GM18873 (cell line): ENCODE data around the gene SCGB1D1.

Source experiments
- ATAC-seq: cut with Tn5 transposase; IDR thresholded peaks from one replicate; pipeline ENCODE4 v1.9.1; 2021; ENCODE audit warnings: mild to moderate bottlenecking, moderate library complexity, moderate number of reproducible peaks; ENCODE audit not compliant: unreplicated experiment, low FRiP score

SCGB1D1 gene, protein sequence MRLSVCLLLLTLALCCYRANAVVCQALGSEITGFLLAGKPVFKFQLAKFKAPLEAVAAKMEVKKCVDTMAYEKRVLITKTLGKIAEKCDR

DNA sequence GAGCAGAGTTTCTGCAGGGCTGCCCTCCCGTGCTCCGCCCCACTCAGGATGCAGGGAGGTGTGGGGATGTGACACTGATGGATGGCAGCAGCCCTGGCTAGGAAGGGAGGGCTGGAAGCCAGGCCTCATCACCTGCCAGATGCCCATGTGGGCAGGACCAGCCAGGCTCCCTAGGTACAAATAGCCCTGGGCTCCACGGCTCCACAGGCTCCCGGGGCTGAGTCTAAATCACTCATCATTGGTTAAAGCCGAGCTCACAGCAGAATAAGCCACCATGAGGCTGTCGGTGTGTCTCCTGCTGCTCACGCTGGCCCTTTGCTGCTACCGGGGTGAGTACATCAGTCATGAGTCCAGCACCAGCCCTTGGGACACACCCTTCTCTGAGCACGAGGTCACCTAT lies at the start of gene SCGB1D1:
Gene SCGB1D1 (plus strand): TSS at position 206 of the 400 bp plus-strand sequence. CDS start 69 bp downstream, at position 275.
- no peak for ATAC-seq

DNA sequence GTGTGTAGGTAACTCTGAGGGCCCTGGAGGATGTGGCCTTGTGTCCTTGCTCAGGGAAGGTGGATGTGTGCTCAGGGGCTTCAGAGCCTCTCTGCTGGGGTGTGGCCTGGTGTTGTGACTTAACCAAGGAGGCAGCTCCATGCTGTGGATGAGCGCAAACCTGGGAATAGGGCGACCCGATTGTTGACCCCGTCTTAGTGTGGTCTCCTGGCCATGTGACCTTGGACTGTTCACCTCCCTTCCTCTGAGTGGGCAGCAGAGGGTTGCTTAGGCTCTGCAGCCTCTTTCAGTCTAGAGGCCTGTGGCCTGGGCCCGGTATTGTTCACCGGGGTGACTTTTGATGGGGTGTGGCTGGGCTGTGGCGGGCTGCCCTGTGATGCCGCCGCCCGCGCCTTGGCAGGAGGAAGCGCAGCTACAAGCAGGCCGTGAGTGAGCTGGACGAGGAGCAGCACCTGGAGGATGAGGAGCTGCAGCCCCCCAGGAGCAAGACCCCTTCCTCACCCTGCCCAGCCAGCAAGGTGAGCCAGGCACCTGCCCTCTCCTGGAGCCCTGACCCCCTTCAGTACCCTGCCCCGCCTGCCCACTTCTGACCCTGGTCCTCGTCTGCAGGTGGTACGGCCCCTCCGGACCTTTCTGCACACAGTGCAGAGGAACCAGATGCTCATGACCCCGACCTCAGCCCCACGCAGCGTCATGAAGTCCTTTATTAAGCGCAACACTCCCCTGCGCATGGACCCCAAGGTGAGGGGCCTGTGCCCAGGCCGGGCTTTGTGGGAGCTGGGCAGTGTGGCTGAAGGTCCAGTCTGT lies 49.5 kb upstream of the SCGB1D1 start:
- ATAC-seq = no peak

DNA sequence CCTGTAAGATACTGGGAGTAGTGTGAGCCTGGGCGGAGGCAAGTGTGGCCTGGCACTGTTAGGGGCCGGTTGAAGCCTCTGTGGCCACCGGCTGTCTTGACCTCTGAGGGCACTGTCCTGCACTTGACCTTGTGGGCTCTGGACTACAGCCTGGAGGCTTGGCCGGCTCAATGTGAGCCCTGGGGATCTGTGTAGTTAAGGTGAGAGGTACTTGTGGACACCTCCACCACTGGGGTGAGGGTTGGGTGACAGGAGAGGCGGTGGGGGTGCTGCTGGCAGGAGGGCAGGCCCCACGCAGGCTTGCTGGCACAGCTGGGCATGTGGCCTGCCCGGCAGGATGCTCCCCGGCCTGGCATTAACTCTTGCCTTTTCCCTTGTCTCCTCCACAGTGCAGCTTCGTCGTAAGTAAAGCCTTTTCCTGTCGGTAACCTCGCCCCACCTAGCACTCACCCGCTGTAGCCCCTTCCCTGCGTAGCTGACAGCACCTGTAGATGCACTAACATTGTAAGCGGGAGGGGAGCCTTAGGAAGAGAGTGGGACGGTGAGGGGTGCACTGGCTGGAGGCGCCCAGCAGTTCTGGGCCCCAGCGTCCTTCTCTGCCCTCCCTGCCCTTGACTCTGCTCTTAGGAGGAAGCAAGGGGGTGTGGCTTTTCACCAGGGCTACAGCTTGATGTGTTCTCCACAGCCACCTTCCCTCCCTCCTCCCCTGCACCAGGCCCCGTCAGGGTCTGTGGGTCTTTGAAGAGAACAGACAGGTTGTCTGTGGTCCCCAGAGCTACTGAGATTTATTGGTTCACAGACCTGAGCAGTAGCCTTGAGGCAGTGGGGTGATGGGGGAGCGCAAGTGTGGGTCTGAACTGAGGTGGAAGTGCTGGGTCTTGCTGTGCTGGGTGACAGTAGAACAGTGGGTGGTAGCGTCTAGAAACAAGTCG lies 48.6 kb upstream of the SCGB1D1 start:
- ATAC-seq = no peak

DNA sequence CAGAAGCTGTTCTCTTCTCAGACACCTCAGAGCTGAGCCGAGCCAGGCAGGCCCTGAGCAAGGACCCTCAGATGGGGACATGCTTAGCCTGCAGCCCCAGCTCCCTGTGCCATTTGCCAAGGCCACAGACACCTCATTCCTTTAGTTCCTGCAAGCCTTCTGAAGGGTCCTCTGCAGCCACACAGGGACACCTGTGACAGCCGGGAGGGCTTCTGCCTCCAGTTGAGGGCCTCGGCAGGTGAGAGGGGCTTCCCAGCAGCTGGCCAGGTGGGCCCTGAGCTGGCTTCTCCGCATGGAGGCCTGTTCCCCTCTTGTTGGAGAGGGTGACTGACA lies 48.0 kb upstream of the SCGB1D1 start:
- no peak for ATAC-seq

DNA sequence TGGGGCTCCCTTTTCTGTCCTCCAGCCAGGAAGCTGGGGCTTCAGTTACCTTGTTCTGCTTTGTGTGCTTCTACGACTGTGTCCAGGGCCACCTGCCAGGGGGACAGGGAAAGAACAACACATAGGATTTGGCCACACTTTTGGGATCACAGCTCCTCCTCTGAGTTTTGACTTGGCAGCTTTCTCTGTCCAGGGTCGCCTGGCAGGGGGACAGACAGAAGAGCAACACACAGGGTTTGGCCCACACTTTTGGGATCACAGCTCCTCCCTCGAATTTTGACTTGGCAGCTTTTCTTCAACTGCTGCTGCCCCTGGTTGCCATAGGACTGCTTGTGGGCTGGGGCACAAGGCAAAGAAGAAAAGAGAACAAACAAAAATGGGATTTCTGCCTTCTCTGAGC lies 47.1 kb upstream of the SCGB1D1 start:
- no peak for ATAC-seq

DNA sequence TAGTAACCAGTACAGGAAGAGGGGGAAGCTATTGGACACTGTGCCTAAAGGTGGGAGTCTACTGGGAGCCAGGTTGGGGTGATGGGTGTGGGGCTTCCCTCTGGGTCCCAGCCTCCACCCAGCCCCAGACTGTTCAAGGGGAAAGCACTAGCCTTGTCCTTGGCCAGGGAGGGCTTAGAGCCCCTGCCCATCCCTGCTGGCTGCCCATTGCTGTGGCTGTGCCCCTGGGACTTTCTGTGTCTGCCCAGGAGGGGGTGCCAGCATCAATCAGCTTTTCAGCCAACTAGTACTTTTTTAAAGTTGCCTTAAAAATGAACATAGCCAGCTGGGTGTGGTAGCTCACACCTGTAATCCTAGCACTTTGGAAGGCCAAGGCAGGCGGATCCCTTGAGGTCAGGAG lies 46.3 kb upstream of the SCGB1D1 start:
- ATAC-seq = no peak

DNA sequence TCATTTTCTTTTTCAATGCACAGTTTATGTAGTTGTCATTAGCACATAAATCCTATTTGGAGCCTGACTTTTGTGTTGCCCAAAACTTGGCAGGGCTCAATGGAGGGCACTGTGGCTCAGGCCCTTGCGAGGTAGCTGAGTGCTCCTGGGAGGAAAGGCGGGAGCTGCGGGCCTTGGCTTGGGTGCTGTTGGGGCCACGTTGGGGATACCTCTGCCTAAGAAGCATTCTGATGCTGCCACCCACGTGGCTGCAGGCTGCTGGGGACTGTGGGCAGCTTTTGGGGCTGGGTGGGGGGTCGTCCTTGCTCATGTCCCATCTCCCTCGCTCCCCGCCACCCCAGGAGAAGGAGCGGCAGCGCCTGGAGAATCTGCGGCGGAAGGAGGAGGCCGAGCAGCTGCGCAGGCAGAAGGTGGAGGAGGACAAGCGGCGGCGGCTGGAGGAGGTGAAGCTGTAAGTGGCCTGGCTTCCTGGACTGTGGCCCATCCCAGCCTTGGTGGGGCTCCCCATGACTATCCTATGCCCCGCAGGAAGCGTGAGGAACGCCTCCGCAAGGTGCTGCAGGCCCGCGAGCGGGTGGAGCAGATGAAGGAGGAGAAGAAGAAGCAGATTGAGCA lies 45.3 kb upstream of the SCGB1D1 start:
- ATAC-seq = no peak

DNA sequence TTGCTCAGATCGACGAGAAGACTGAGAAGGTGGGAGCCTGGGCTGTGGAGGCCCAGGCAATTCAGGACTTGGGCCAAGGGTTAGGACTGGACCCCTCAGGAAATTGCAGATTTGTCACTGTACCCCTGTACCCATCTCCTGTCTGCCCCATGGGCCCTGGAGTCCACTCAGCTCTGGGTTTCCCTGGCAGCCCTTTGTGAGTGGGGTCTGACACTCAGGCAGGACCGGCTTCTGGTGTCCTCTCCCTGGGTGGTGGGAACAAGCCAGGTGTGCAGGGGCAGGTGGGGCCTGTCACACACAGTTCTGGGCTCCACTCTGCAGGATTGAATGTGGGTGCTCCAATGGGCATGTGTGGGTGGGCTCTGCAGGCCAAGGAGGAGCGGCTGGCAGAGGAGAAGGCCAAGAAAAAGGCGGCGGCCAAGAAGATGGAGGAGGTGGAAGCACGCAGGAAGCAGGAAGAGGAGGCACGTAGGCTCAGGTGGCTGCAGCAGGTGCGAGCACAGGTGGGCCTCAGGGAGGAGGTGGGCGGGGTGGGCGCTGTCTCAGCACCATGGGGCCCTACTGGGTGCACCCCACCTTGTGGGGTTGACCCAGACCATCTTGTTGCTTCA lies 44.6 kb upstream of the SCGB1D1 start:
- no peak for ATAC-seq

DNA sequence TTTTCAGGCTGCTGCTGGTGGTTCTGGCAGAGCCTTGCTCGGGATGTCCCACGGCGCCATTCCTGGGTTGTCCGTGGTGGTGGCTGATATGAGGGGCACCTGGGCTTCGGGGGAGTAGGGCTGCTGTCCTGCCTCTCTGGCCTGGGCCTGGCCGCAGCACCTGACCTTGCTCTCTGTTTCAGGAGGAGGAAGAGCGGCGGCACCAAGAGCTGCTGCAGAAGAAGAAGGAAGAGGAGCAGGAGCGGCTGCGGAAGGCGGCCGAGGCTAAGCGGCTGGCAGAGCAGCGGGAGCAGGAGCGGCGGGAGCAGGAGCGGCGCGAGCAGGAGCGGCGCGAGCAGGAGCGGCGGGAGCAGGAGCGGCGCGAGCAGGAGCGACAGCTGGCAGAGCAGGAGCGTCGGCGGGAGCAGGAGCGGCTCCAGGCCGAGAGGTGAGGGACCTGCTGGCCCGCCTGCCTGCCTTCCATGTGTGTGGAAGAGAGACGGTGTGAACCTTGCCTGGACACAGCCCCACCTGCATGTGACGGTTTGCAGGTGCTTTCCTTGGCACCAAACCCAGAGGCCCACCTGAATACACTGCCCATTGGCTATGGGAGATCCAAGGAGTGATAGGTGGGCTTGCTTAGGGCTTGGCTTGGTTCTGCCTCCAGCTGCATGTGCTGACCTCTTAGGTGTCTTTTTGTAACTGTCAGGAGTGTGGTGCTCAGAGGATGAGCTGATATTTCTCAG lies 43.4 kb upstream of the SCGB1D1 start:
- no peak for ATAC-seq

DNA sequence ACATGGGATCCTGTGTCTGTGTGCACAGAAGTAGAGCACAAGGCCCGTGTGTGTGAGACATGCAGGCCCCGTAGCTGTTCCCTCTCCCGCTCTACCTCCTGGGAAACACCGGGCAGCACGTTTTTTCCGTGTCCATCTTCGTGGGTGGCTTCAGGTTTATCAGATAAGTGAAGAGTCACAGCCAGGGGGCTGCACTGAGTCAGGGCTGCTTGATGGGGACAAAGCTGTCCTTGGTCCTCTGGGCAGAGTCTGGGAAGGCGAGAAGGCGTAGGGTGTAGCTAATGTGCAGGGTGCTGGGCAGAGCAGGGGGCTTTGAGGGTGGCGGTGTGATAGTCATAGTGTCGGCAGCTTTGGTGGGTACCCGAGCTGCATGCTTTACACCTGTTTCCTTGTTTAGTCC lies 42.5 kb upstream of the SCGB1D1 start:
- ATAC-seq = no peak

DNA sequence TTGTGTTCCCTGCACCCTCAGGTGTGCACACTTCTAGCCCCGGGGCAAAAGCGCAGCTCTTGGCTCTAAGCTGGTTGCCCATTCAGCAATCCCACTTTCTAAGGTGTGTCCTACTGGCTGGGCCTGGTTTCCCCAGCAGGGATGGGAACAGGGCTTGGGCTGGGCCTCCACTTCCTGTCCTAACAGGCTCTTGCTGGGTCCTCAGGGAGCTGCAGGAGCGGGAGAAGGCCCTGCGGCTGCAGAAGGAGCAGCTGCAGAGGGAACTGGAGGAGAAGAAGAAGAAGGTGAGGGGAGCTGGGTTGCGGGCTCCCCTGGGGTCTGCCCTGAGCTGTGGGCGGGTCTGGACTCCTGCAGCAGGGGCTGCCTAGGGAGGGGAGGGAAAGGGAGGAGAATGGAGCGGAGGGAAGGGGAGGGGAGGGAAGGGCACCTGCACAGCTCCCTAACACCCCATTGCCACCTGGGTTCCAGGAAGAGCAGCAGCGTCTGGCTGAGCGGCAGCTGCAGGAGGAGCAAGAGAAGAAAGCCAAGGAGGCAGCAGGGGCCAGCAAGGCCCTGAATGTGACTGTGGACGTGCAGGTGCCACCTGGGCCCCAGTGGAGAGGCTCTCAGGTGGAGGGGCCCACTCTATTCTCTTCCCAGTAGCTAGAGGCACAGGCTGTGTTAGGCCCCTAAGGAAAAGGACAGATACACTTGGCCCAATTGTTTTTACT lies 41.6 kb upstream of the SCGB1D1 start:
- ATAC-seq = no peak

DNA sequence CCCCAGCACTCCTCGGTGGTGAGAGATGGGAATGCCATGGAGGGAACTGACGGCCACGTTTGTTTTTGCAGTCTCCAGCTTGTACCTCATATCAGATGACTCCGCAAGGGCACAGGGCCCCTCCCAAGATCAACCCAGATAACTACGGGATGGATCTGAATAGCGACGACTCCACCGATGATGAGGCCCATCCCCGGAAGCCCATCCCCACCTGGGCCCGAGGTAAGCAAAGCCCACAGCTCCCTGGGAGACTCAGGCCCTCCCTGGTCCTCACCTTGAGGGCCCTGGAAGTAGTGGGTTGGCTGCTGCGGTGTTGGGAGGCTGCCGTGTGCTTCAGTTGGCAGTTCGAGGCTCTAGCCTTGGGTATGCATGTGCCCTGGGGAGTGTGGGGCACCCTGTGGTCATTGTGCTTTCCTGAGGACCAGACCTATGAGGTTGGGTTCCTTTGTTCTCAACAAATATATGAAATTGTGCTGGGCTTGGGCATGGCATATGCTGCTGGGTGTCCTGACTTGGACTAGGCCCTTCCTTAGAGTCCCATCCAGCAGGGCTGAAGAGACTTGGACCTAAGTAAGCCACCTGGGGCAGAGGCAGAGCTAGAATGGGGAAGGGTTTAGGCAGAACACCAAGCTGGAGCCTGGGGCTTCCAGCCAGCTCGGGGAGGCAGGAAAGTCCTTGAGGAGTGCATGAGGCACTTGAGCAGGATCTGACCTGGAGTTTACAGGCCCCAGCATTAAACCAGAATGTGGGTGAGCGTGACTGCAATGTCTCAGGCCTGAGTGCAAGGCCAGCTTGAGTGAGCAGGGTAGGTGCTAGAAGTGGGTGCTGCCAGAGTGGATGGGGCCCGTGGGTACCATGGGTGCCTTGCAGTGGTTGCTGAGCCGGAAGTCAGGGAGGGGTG lies 39.8 kb upstream of the SCGB1D1 start:
- no peak for ATAC-seq

DNA sequence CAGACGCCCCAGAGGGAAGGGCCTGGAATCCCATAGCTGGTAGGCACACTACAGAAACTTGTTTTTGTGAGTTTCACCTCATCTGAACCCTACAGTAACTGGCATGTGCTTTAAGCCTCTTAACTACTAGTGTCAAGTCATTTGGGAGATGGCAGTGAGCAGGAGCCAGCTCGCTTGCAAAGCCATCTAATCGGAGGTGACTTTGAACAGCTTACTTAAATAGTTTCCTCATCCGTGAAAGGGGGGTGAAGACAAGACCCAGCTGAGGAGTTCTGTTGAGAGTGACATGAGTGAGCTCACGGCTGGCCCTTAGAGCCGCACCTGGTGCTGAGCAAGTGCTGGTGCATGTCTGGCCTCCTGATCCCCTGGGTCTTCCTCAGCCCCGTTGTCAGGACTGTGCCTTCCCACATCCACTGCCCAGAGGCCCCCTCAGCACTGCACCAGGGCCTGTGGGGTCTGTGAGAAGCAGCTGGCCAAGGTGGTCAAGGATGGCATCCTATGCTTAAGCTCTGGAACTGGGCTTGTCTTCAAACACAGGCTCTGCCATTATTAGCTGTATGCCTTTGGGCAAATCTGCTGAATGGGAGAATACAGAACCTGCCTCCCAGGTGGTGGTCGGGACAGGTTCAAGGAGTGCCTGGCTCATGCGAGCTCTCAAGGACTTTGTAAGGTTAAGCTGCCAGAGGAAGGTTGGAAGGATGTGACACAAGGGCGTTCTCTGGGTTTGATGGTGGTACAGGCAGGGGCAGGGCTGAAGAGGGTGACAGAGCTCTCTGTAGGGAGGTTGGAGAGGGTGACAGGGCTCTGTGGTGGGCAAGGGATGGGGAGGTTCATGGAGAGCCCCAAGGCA lies 38.9 kb upstream of the SCGB1D1 start:
- ATAC-seq = no peak

DNA sequence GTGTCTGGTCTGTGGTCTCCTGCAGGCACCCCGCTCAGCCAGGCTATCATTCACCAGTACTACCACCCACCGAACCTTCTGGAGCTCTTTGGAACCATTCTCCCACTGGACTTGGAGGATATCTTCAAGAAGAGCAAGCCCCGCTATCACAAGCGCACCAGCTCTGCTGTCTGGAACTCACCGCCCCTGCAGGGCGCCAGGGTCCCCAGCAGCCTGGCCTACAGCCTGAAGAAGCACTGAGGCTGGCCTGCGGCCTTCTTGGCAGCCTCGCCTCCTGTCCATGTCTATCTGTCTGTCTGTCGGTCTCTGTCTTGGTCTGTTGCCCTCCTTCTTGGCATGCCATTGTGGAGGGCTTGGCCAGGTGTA lies 38.3 kb upstream of the SCGB1D1 start:
- no peak for ATAC-seq

DNA sequence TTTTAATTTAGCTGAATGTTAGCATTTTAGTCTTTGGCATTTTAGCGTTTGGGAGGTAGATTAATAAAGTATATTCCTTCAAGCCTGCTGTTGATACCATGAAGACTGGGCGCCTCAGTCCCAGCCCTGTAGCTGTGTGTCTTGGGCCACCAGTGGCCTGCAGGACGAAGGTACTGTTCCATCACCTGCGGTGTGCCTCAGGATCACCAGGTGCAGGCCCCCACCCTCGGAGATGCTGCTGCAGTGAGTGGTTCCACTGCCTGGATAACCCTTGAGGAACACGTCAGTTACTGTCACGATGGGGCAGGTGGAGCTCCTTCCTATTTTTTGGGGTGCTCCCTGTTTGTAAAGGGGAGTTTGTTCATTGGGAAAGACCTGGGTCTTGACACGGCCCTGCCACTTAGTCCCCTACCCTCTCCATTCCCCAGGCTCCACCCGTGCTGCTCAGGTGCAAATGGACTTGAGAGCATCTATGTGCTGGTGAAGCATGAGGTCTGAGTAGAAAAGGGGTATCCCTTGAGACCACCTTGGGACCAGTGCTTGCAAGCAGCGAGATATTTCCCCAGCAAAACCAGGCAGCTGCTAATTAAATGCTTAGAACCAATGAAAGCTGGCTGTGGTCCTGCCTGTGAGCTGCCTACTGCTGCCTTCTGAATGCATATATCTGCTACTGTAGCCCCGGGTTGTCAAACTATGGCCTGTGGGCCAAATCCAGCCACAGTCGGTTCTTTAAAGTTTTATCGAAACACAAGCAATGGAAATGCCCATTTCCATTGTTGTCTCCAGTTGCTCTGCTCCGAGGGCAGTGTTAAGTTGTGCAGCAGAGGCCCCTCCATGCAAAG lies 37.5 kb upstream of the SCGB1D1 start:
- no peak for ATAC-seq

DNA sequence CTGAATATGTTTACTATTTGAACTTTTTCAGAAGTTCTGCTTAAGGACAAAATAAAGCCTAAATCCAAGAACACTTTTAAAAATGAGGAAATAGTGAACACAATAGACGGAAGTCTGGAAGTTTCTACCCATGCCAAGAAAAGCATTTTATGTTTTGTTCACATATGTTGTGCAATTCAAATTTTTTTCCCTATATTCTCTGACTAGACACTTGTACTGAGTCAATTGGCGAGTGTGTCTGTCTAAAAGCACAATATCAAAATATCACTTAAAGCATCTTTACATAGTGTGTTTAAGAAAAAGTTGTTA lies 37.0 kb upstream of the SCGB1D1 start:
- ATAC-seq = no peak

DNA sequence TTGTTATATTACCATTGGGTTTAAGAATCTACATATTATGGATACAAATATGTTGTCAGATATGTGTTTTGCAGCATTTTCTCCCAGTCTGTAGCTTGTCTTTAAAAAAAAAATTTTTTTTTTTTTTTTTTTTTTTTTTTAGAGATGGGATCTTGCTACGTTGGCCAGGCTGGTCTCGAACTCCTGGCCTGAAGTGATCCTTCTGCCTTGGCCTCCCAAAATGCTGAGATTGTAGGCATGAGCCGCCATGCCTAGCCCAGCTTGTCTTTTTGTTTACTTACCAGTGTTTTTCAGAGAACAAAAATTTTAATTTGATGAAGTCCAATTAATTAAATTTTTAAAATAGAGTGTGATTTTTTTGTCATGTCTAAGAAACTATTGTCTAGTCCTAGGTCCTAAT lies 36.4 kb upstream of the SCGB1D1 start:
- ATAC-seq = no peak
